ENCODE results near the gene GOLGA8M. TPM values are rescaled to one million over a fixed set of nuclear protein-coding genes. Genes with fewer than 3 reads are reported as not detected.
"Not testable (repeated sequence)": the region's sequence is repeated elsewhere in the genome, so short reads cannot be mapped to it uniquely, and the experiment has no call there.

Gene GOLGA8M
- total RNA-seq, 2 experiments from 2014 or later, result 0.12 TPM; not detected in 1

GRCh38 chr15:28703927-28704326, 8.3 kb downstream of the GOLGA8M start:
- H3K27me3 Mint-ChIP-seq (ENCODE audit: low read depth); H3K36me3 Mint-ChIP-seq (ENCODE audit: low read depth); H3K4me3 Mint-ChIP-seq; intact Hi-C loops (cut with micrococcal nuclease); DNase-seq; H3K9me3 Mint-ChIP-seq; H3K27ac Mint-ChIP-seq; CTCF ChIA-PET; H3K4me1 Mint-ChIP-seq (ENCODE audit: low read depth): not testable (repeated sequence)

DNA sequence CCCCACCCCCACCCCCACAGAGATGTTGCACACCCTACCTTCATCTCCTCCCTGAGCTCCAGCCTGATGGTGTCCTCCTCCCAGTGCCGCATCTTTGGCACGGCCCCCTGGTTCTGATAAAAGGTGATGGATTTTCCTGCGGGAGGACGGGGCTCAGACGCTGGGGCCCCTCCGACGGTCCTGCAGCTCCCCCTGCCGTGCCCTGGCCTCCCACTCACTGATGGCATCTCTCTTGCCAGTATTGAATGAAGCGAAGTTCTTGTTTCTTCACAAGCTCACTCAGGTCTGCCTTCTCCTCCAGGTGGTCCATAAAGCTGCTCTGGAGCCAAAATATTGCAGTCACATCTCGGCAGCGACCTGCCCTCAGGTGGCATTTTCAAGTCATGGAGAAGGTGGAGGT, 9.8 kb downstream of the GOLGA8M start:
- H3K36me3 Mint-ChIP-seq (ENCODE audit: low read depth); DNase-seq; H3K4me1 Mint-ChIP-seq (ENCODE audit: low read depth); H3K27me3 Mint-ChIP-seq (ENCODE audit: low read depth); H3K27ac Mint-ChIP-seq; CTCF ChIA-PET; H3K4me3 Mint-ChIP-seq; H3K9me3 Mint-ChIP-seq; intact Hi-C loops (cut with micrococcal nuclease): not testable (repeated sequence)

- CTCF ChIA-PET; DNase-seq; H3K4me1 Mint-ChIP-seq (ENCODE audit: low read depth); H3K27ac Mint-ChIP-seq; H3K4me3 Mint-ChIP-seq; H3K36me3 Mint-ChIP-seq (ENCODE audit: low read depth); intact Hi-C loops (cut with micrococcal nuclease); H3K27me3 Mint-ChIP-seq (ENCODE audit: low read depth); H3K9me3 Mint-ChIP-seq: not testable (repeated sequence)
These were observed 18.0 kb downstream of the GOLGA8M start for GRCh38 chr15:28694006-28694751.

GRCh38 chr15:28693021-28693420, 19.2 kb downstream of the GOLGA8M start:
- H3K9me3 Mint-ChIP-seq; H3K36me3 Mint-ChIP-seq (ENCODE audit: low read depth); DNase-seq; H3K27ac Mint-ChIP-seq; H3K4me3 Mint-ChIP-seq; intact Hi-C loops (cut with micrococcal nuclease); H3K4me1 Mint-ChIP-seq (ENCODE audit: low read depth); H3K27me3 Mint-ChIP-seq (ENCODE audit: low read depth); CTCF ChIA-PET: not testable (repeated sequence)

DNA sequence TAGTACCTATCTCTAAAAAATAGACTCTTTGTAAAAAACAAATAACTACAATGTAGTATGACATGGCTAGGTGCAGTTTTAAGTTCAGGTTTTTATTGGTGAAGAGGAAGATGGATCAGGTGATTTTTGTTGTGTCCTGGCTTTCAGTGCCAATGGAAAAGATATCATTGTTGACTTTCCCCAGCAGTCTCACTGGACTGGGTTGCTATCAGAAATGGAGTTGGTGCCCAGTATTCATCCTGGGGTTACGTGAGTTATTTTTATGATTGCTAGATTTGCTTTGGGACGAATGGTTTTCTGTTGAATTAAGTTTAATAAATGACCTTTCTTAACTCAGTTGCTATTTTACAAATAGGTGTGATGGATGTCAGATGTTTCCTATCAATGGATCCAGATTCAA, 38.7 kb downstream of the GOLGA8M start:
- DNase-seq; CTCF ChIA-PET; intact Hi-C loops (cut with micrococcal nuclease); H3K27me3 Mint-ChIP-seq (ENCODE audit: low read depth); H3K27ac Mint-ChIP-seq; H3K4me3 Mint-ChIP-seq; H3K9me3 Mint-ChIP-seq; H3K36me3 Mint-ChIP-seq (ENCODE audit: low read depth); H3K4me1 Mint-ChIP-seq (ENCODE audit: low read depth): not testable (repeated sequence)

GRCh38 chr15:28672122-28672521, 40.1 kb downstream of the GOLGA8M start:
- intact Hi-C loops (cut with micrococcal nuclease); H3K4me3 Mint-ChIP-seq; H3K36me3 Mint-ChIP-seq (ENCODE audit: low read depth); H3K27me3 Mint-ChIP-seq (ENCODE audit: low read depth); CTCF ChIA-PET; DNase-seq; H3K9me3 Mint-ChIP-seq; H3K27ac Mint-ChIP-seq; H3K4me1 Mint-ChIP-seq (ENCODE audit: low read depth): not testable (repeated sequence)

- H3K27ac Mint-ChIP-seq; H3K4me3 Mint-ChIP-seq; H3K4me1 Mint-ChIP-seq (ENCODE audit: low read depth); H3K9me3 Mint-ChIP-seq; intact Hi-C loops (cut with micrococcal nuclease); CTCF ChIA-PET; H3K36me3 Mint-ChIP-seq (ENCODE audit: low read depth); H3K27me3 Mint-ChIP-seq (ENCODE audit: low read depth); DNase-seq: not testable (repeated sequence)
These were observed 45.8 kb downstream of the GOLGA8M start for GRCh38 chr15:28666402-28666801.

DNA sequence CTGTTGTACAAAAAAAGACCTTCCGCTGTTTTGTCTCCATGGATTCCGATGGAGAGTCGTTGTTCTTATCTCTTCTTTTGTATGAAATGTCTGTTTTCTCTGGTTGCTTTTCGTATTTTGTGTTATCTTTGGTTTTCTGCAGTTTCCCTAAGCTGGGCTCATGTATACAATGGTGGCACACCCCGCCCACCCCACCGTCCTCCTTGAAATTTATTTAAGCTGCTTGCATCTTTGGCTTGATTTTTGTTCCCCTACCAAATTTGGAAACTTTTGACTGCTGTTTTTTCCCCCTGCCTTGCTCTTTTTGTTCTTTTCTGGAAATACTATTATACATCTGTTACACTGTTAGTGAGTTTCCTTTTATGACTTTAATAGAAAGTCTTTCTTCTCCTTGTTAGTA, 47.6 kb downstream of the GOLGA8M start:
- H3K36me3 Mint-ChIP-seq (ENCODE audit: low read depth); H3K27ac Mint-ChIP-seq; H3K4me1 Mint-ChIP-seq (ENCODE audit: low read depth); DNase-seq; H3K27me3 Mint-ChIP-seq (ENCODE audit: low read depth); intact Hi-C loops (cut with micrococcal nuclease); H3K4me3 Mint-ChIP-seq; H3K9me3 Mint-ChIP-seq; CTCF ChIA-PET: not testable (repeated sequence)

DNA sequence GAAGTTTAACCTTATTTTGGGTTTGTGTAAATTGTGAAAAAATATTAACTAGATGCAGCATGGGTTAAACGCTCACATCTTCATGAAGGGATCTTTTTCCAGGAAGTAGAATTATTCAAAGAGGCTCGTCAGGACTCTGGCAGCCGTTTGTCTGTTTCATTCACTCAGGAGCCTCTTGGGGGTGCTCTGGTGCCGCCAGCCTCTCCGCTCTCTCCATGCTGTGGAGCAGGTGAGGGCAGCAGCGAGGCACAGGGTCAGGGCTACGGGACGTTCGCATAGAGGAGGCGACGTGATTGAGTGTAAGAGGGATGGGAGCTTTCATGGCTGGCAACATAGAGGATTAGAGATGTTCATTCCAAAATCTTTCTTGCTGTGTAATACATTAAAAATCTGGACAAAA, 48.5 kb downstream of the GOLGA8M start:
- H3K36me3 Mint-ChIP-seq (ENCODE audit: low read depth); H3K4me1 Mint-ChIP-seq (ENCODE audit: low read depth); H3K4me3 Mint-ChIP-seq; DNase-seq; H3K9me3 Mint-ChIP-seq; H3K27ac Mint-ChIP-seq; H3K27me3 Mint-ChIP-seq (ENCODE audit: low read depth); CTCF ChIA-PET; intact Hi-C loops (cut with micrococcal nuclease): not testable (repeated sequence)

DNA sequence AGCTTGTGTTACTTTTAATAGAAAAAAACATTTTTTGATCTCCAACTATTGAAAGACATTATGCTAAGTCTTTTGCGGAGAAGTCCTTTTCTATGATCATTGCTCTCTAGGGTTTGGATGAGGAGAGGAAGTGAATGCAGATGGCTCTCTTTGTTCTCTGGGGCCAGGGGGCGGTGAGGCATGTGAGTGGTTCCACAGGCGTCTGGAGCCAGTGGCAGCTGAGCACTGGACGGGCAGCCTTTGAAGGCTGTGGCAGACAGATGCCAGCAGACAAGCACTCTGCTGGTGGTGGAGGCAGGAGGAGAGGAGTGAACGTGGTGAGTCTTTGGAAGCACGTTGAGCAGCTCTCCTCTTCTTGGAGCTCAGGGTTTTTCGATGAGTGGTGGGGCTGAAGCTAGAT, 51.5 kb downstream of the GOLGA8M start:
- H3K36me3 Mint-ChIP-seq (ENCODE audit: low read depth); H3K9me3 Mint-ChIP-seq; H3K4me3 Mint-ChIP-seq; H3K27ac Mint-ChIP-seq; H3K4me1 Mint-ChIP-seq (ENCODE audit: low read depth); CTCF ChIA-PET; H3K27me3 Mint-ChIP-seq (ENCODE audit: low read depth); DNase-seq; intact Hi-C loops (cut with micrococcal nuclease): not testable (repeated sequence)

DNA sequence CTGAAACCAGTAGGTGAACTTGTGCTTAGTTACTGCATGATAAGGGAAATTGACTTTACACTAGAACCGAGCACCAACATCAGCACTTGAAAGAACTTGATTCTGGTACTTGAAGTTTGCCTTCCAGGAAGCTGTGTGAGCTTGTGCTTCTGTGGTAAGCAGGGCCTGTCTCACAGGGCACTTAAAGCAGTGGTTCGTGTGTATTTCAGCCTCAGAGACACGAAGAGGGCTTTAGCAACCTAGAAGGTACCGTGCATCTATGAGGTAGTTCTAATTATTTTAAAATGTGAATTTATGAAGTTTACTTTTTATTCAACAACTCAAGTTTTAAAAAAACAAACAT, 56.2 kb downstream of the GOLGA8M start:
- DNase-seq; H3K4me1 Mint-ChIP-seq (ENCODE audit: low read depth); H3K4me3 Mint-ChIP-seq; H3K27me3 Mint-ChIP-seq (ENCODE audit: low read depth); H3K27ac Mint-ChIP-seq; CTCF ChIA-PET; intact Hi-C loops (cut with micrococcal nuclease); H3K36me3 Mint-ChIP-seq (ENCODE audit: low read depth); H3K9me3 Mint-ChIP-seq: not testable (repeated sequence)

DNA sequence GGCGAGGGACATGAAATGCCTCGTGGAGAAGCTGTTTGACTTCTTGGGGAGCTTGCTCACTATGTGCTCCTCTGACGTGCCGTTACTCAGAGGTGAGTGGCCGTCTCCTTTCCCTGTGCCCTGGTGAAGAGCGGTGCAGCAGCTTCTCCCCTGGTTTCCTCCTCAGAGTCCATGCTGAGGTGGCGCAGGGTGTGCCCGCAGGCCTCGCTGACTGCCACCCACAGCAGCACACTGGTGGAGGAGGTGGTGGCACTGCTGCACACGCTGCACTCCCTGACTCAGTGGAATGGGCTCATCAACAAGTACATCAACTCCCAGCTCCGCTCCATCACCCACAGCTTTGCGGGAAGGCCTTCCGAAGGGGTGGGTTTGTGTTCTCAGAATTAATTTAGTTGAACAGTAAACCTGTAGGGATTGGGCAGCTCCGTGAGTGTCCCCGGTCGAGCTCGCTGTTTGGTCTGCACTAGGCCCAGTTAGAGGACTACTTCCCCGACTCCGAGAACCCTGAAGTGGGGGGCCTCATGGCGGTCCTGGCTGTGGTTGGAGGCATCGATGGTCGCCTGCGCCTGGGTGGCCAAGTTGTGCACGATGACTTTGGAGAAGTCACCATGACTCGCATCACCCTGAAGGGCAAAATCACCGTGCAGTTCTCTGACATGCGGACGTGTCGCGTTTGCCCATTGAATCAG, 56.7 kb downstream of the GOLGA8M start:
- H3K9me3 Mint-ChIP-seq; intact Hi-C loops (cut with micrococcal nuclease); H3K36me3 Mint-ChIP-seq (ENCODE audit: low read depth); DNase-seq; H3K4me3 Mint-ChIP-seq; H3K4me1 Mint-ChIP-seq (ENCODE audit: low read depth); H3K27me3 Mint-ChIP-seq (ENCODE audit: low read depth); H3K27ac Mint-ChIP-seq; CTCF ChIA-PET: not testable (repeated sequence)

GRCh38 chr15:28654194-28654593, 58.0 kb downstream of the GOLGA8M start:
- intact Hi-C loops (cut with micrococcal nuclease); H3K36me3 Mint-ChIP-seq (ENCODE audit: low read depth); CTCF ChIA-PET; H3K9me3 Mint-ChIP-seq; H3K27me3 Mint-ChIP-seq (ENCODE audit: low read depth); DNase-seq; H3K27ac Mint-ChIP-seq; H3K4me1 Mint-ChIP-seq (ENCODE audit: low read depth); H3K4me3 Mint-ChIP-seq: not testable (repeated sequence)
